ENCODE results near the gene SYCE1L. TPM values are rescaled to one million over a fixed set of nuclear protein-coding genes. Genes with fewer than 3 reads are reported as not detected.

The SYCE1L gene
- polyA plus RNA-seq, 1 donor (not counting 4 experiments of a cell fraction or from before 2014, with no cell fraction given), result 0.21 TPM

- H4K20me1 ChIP-seq (ENCODE audit: control insufficient read depth, extremely low read depth, insufficient read depth, low read length), result no peaks in the 10 kb centered on the region
- H3K9me1 ChIP-seq (ENCODE audit: control insufficient read depth, extremely low read depth, insufficient read depth, low read length), result no peaks in the 10 kb centered on the region
- H3K4me3 ChIP-seq (ENCODE audit: control insufficient read depth in 2 of 3, extremely low read depth in 1 of 3, insufficient read depth in 2 of 3, low read depth in 1 of 3, low read length in 3 of 3), result no peak overlapping the region
- no peak overlapping the region for H3K4me2 ChIP-seq (ENCODE audit: control insufficient read depth, extremely low read depth, insufficient read depth, low read depth, low read length)
- FAIRE-seq (no peak), DNase-seq (ENCODE audit: low read depth, low spot score) (no peak)
- no peaks in the 10 kb centered on the region for H3K9me3 ChIP-seq (ENCODE audit: control insufficient read depth, low read depth, low read length)
- TF ChIP-seq CTCF (optimal IDR thresholded peaks at IDR 0.05 in 1 of 3, IDR thresholded peaks at IDR 0.05 in 1 of 3, conservative IDR thresholded peaks at IDR 0.05 in 1 of 3; ENCODE audit: extremely low read depth in 1 of 3, insufficient read depth in 2 of 3, low read length in 3 of 3), result peak; percentile 38 to 54 (median 39)
- TF ChIP-seq EZH2 (IDR thresholded peaks at IDR 0.05; ENCODE audit: low read length), result no peak
- no peak overlapping the region for H2AFZ ChIP-seq (ENCODE audit: control insufficient read depth, low read length)
- no peaks in the 10 kb centered on the region for H3K79me2 ChIP-seq (ENCODE audit: control insufficient read depth, insufficient read depth, low read length)
- no peak overlapping the region for H3K27ac ChIP-seq (ENCODE audit: control insufficient read depth, insufficient read depth, low read length)
- no peaks in the 10 kb centered on the region for H3K4me1 ChIP-seq (ENCODE audit: control insufficient read depth, extremely low read depth, insufficient read depth, low read length)
- H3K36me3 ChIP-seq (ENCODE audit: control insufficient read depth in 2 of 2, extremely low read depth in 1 of 2, insufficient read depth in 2 of 2, low read length in 2 of 2), result no peaks in the 10 kb centered on the region
- no peak overlapping the region for H3K9ac ChIP-seq (ENCODE audit: control insufficient read depth, extremely low read depth, insufficient read depth, low read length)
- dilution Hi-C loops (cut with MboI; ENCODE audit: extremely low pct_ligation_motif_present, low sequenced_read_pairs), result no loop called here
- H3K27me3 ChIP-seq (ENCODE audit: control insufficient read depth, extremely low read depth, insufficient read depth, low read length), result no peaks in the 10 kb centered on the region
Measured at GRCh38 chr16:77223184-77223583, 24.0 kb downstream of the SYCE1L start.

GRCh38 chr16:77225182-77225581 lies 26.0 kb downstream of the SYCE1L start:
- H3K27ac ChIP-seq (ENCODE audit: control insufficient read depth, insufficient read depth, low read length), result no peak overlapping the region
- H3K79me2 ChIP-seq (ENCODE audit: control insufficient read depth, insufficient read depth, low read length), result no peaks in the 10 kb centered on the region
- no peaks in the 10 kb centered on the region for H4K20me1 ChIP-seq (ENCODE audit: control insufficient read depth, extremely low read depth, insufficient read depth, low read length)
- dilution Hi-C loops (cut with MboI; ENCODE audit: extremely low pct_ligation_motif_present, low sequenced_read_pairs), result loop anchor here (25.0 kb wide), 1 partner anchor 362 kb away; no protein-coding TSS in a partner anchor
- no peaks in the 10 kb centered on the region for H3K27me3 ChIP-seq (ENCODE audit: control insufficient read depth, extremely low read depth, insufficient read depth, low read length)
- no peak overlapping the region for H3K4me3 ChIP-seq (ENCODE audit: control insufficient read depth in 2 of 3, extremely low read depth in 1 of 3, insufficient read depth in 2 of 3, low read depth in 1 of 3, low read length in 3 of 3)
- no peak for FAIRE-seq
- no peak overlapping the region for H2AFZ ChIP-seq (ENCODE audit: control insufficient read depth, low read length)
- no peak overlapping the region for H3K4me2 ChIP-seq (ENCODE audit: control insufficient read depth, extremely low read depth, insufficient read depth, low read depth, low read length)
- no peaks in the 10 kb centered on the region for H3K36me3 ChIP-seq (ENCODE audit: control insufficient read depth in 2 of 2, extremely low read depth in 1 of 2, insufficient read depth in 2 of 2, low read length in 2 of 2)
- no peaks in the 10 kb centered on the region for H3K9me1 ChIP-seq (ENCODE audit: control insufficient read depth, extremely low read depth, insufficient read depth, low read length)
- no peaks in the 10 kb centered on the region for H3K4me1 ChIP-seq (ENCODE audit: control insufficient read depth, extremely low read depth, insufficient read depth, low read length)
- no peaks in the 10 kb centered on the region for H3K9me3 ChIP-seq (ENCODE audit: control insufficient read depth, low read depth, low read length)
- no peak overlapping the region for H3K9ac ChIP-seq (ENCODE audit: control insufficient read depth, extremely low read depth, insufficient read depth, low read length)
- DNase-seq (ENCODE audit: low read depth, low spot score), result no peak
- TF ChIP-seq CTCF (optimal IDR thresholded peaks at IDR 0.05 in 1 of 3, IDR thresholded peaks at IDR 0.05 in 1 of 3, conservative IDR thresholded peaks at IDR 0.05 in 1 of 3; ENCODE audit: extremely low read depth in 1 of 3, insufficient read depth in 2 of 3, low read length in 3 of 3) (no peak), EZH2 (IDR thresholded peaks at IDR 0.05; ENCODE audit: low read length) (no peak)

Measured in keratinocyte (primary cell).